Measurements from ENCODE around the gene ZSCAN2.

Gene ZSCAN2

GRCh38 chr15:84654689-84655453 is 54.1 kb downstream of the ZSCAN2 start:
- POLR2A ChIA-PET = interaction anchor here (0.5 to 5.3 kb wide), 12 partner anchors 8 to 184 kb away, joined by 3 to 45 read pairs (median 6); partner anchors contain the start of gene SEC11A
- no peak for TF ChIP-seq TARDBP (IDR thresholded peaks at IDR 0.05)
- TF ChIP-seq FOXM1 (IDR thresholded peaks at IDR 0.05; ENCODE audit: borderline replicate concordance) = no peak
- no peak for TF ChIP-seq SUZ12 (IDR thresholded peaks at IDR 0.05)
- no peak for TF ChIP-seq CTBP1 (IDR thresholded peaks at IDR 0.05; ENCODE audit: borderline replicate concordance)
- no peak for TF ChIP-seq PKNOX1 (IDR thresholded peaks at IDR 0.05)
- no peak for TF ChIP-seq FOXK2 (IDR thresholded peaks at IDR 0.05)
- no peak for TF ChIP-seq FOXA1 (IDR thresholded peaks at IDR 0.05)
- no peak for TF ChIP-seq L3MBTL2 (conservative IDR thresholded peaks at IDR 0.05)
- TF ChIP-seq HDGF (IDR thresholded peaks at IDR 0.05; ENCODE audit: borderline replicate concordance) = no peak
- CTCF ChIA-PET = interaction anchor here (1.0 to 1.8 kb wide), 4 partner anchors 14 to 67 kb away, joined by 3 to 6 read pairs (median 4); no protein-coding TSS in a partner anchor
- DNase-seq (ENCODE audit: extremely low spot score) = peak; percentile 70

GRCh38 chr15:84656972-84657371 is 56.2 kb downstream of the ZSCAN2 start:
- ChIA-PET POLR2A (interaction anchor here (0.8 to 5.3 kb wide), 2 partner anchors 24 to 59 kb away, joined by 3 to 45 read pairs; partner anchors contain the start of gene SEC11A), CTCF (interaction anchor here (0.6 to 1.2 kb wide), 2 partner anchors 55 to 165 kb away, joined by 3 read pairs; no protein-coding TSS in a partner anchor)
- no peak for DNase-seq (ENCODE audit: extremely low spot score)
- TF ChIP-seq FOXM1 (IDR thresholded peaks at IDR 0.05; ENCODE audit: borderline replicate concordance) (no peak), PKNOX1 (IDR thresholded peaks at IDR 0.05) (no peak), BHLHE40 (IDR thresholded peaks at IDR 0.05; ENCODE audit: borderline replicate concordance) (no peak), FOXK2 (IDR thresholded peaks at IDR 0.05) (no peak), CTBP1 (IDR thresholded peaks at IDR 0.05; ENCODE audit: borderline replicate concordance) (no peak), SP1 (IDR thresholded peaks at IDR 0.05) (no peak), ELF4 (IDR thresholded peaks at IDR 0.05) (no peak)

- no peak for DNase-seq (ENCODE audit: extremely low spot score)
- TF ChIP-seq FOXK2 (IDR thresholded peaks at IDR 0.05) (no peak), CTBP1 (IDR thresholded peaks at IDR 0.05; ENCODE audit: borderline replicate concordance) (no peak), FOXM1 (IDR thresholded peaks at IDR 0.05; ENCODE audit: borderline replicate concordance) (no peak), ZNF384 (IDR thresholded peaks at IDR 0.05) (no peak), TARDBP (IDR thresholded peaks at IDR 0.05) (no peak), PKNOX1 (IDR thresholded peaks at IDR 0.05) (no peak), NFRKB (IDR thresholded peaks at IDR 0.05) (no peak), FOXA1 (IDR thresholded peaks at IDR 0.05) (no peak), ARNT (IDR thresholded peaks at IDR 0.05) (no peak), SP1 (IDR thresholded peaks at IDR 0.05) (no peak), HDGF (IDR thresholded peaks at IDR 0.05; ENCODE audit: borderline replicate concordance) (no peak), SUZ12 (IDR thresholded peaks at IDR 0.05) (no peak), BHLHE40 (IDR thresholded peaks at IDR 0.05; ENCODE audit: borderline replicate concordance) (no peak), L3MBTL2 (conservative IDR thresholded peaks at IDR 0.05) (no peak), ELF4 (IDR thresholded peaks at IDR 0.05) (no peak)
- CTCF ChIA-PET = no interaction called here
- POLR2A ChIA-PET = no interaction called here
Measured at GRCh38 chr15:84657748-84658079, 56.9 kb downstream of the ZSCAN2 start.

GRCh38 chr15:84658080-84658787 is 57.4 kb downstream of the ZSCAN2 start, which contains the start of gene NMB:
Gene NMB, minus strand, starts transcription at chr15:84658199. Its CDS starts 47 bp downstream, at chr15:84658152.
- POLR2A ChIA-PET = interaction anchor here (0.6 kb wide), 1 partner anchor 16 kb away, joined by 3 read pairs; no protein-coding TSS in a partner anchor
- CTCF ChIA-PET = interaction anchor here (0.5 to 0.9 kb wide), 4 partner anchors 9 to 1033 kb away, joined by 3 read pairs; no protein-coding TSS in a partner anchor
- peak; percentile 93 for TF ChIP-seq ZNF384 (IDR thresholded peaks at IDR 0.05)
- TF ChIP-seq CTBP1 (IDR thresholded peaks at IDR 0.05; ENCODE audit: borderline replicate concordance) = no peak
- no peak for TF ChIP-seq BHLHE40 (IDR thresholded peaks at IDR 0.05; ENCODE audit: borderline replicate concordance)
- peak; percentile 33; the same call in 1 of the 2 replicates for TF ChIP-seq L3MBTL2 (conservative IDR thresholded peaks at IDR 0.05)
- DNase-seq (ENCODE audit: extremely low spot score) = peak; percentile 83

GRCh38 chr15:84658788-84659411 is 58.1 kb downstream of the ZSCAN2 start:
- ChIA-PET POLR2A (interaction anchor here (0.6 to 2.6 kb wide), 3 partner anchors 15 to 57 kb away, joined by 3 to 10 read pairs (median 4); partner anchors contain the start of gene SEC11A), CTCF (interaction anchor here (0.5 to 0.9 kb wide), 4 partner anchors 10 to 1033 kb away, joined by 3 read pairs; no protein-coding TSS in a partner anchor)
- no peak for DNase-seq (ENCODE audit: extremely low spot score)
- no peak for TF ChIP-seq NFRKB (IDR thresholded peaks at IDR 0.05)
- no peak for TF ChIP-seq PKNOX1 (IDR thresholded peaks at IDR 0.05)
- TF ChIP-seq FOXK2 (IDR thresholded peaks at IDR 0.05) = no peak
- no peak for TF ChIP-seq BHLHE40 (IDR thresholded peaks at IDR 0.05; ENCODE audit: borderline replicate concordance)
- no peak for TF ChIP-seq CTBP1 (IDR thresholded peaks at IDR 0.05; ENCODE audit: borderline replicate concordance)
- TF ChIP-seq LEF1 (IDR thresholded peaks at IDR 0.05; ENCODE audit: borderline replicate concordance) = no peak
- TF ChIP-seq SUZ12 (IDR thresholded peaks at IDR 0.05) = no peak
- no peak for TF ChIP-seq ELF4 (IDR thresholded peaks at IDR 0.05)
- no peak for TF ChIP-seq L3MBTL2 (conservative IDR thresholded peaks at IDR 0.05)
- no peak for TF ChIP-seq HDGF (IDR thresholded peaks at IDR 0.05; ENCODE audit: borderline replicate concordance)
- no peak for TF ChIP-seq TARDBP (IDR thresholded peaks at IDR 0.05)
- TF ChIP-seq FOXA1 (IDR thresholded peaks at IDR 0.05) = no peak
- no peak for TF ChIP-seq ARNT (IDR thresholded peaks at IDR 0.05)
